GM19468 (cell line): ENCODE measurements around the gene CSNK1E.
"Not testable (repeated sequence)": the region's sequence is repeated elsewhere in the genome, so short reads cannot be mapped to it uniquely, and the experiment has no call there.

Experiments
- ATAC-seq: cut with Tn5 transposase; IDR thresholded peaks from one replicate; pipeline ENCODE4 v1.9.1; 2021; ENCODE audit warnings: mild to moderate bottlenecking, moderate library complexity, moderate number of reproducible peaks; ENCODE audit not compliant: unreplicated experiment; ENCODE audit errors: extremely low read depth

The CSNK1E gene

GRCh38 chr22:38317122-38317994 is at the start of gene CSNK1E:
CSNK1E (minus strand) TSS chr22:38317433; CDS start chr22:38314157, 3,276 bp downstream.
- ATAC-seq, result no peak

GRCh38 chr22:38365829-38366228 is 48.6 kb upstream of the CSNK1E start:
- ATAC-seq, result not testable (repeated sequence)

- ATAC-seq, result not testable (repeated sequence)
Measured at GRCh38 chr22:38365174-38365573, 47.9 kb upstream of the CSNK1E start.

- ATAC-seq, result not testable (repeated sequence)
Measured at GRCh38 chr22:38360560-38360959, 43.3 kb upstream of the CSNK1E start.

- ATAC-seq, result not testable (repeated sequence)
Measured at GRCh38 chr22:38359817-38360216, 42.6 kb upstream of the CSNK1E start.

- not testable (repeated sequence) for ATAC-seq
Measured at GRCh38 chr22:38357971-38358370, 40.7 kb upstream of the CSNK1E start.

GRCh38 chr22:38355275-38355674 is 38.0 kb upstream of the CSNK1E start:
- ATAC-seq, result no peak

GRCh38 chr22:38353701-38354100 is 36.5 kb upstream of the CSNK1E start:
- ATAC-seq, result no peak

- ATAC-seq, result no peak
Measured at GRCh38 chr22:38353142-38353629, 36.0 kb upstream of the CSNK1E start.

GRCh38 chr22:38352436-38352835 is 35.2 kb upstream of the CSNK1E start:
- no peak for ATAC-seq

- ATAC-seq, result no peak
Measured at GRCh38 chr22:38350444-38351359, 33.5 kb upstream of the CSNK1E start.

- ATAC-seq, result no peak
Measured at GRCh38 chr22:38348751-38349496, 31.7 kb upstream of the CSNK1E start.

GRCh38 chr22:38347944-38348750 is 30.9 kb upstream of the CSNK1E start:
- no peak for ATAC-seq

GRCh38 chr22:38347181-38347943 is 30.1 kb upstream of the CSNK1E start:
- no peak for ATAC-seq

- no peak for ATAC-seq
Measured at GRCh38 chr22:38346506-38346905, 29.3 kb upstream of the CSNK1E start.

- no peak for ATAC-seq
Measured at GRCh38 chr22:38345782-38346181, 28.5 kb upstream of the CSNK1E start.

GRCh38 chr22:38339893-38340292 is 22.7 kb upstream of the CSNK1E start:
- not testable (repeated sequence) for ATAC-seq

GRCh38 chr22:38338772-38339379 is 21.6 kb upstream of the CSNK1E start:
- ATAC-seq, result no peak
